ENCODE measurements around the gene SFTPD.
A peak's percentile ranks its signal among the peaks of the same experiment; 100 is the strongest.
"Not testable (repeated sequence)": the region's sequence is repeated elsewhere in the genome, so short reads cannot be mapped to it uniquely, and the experiment has no call there.

Gene SFTPD

DNA sequence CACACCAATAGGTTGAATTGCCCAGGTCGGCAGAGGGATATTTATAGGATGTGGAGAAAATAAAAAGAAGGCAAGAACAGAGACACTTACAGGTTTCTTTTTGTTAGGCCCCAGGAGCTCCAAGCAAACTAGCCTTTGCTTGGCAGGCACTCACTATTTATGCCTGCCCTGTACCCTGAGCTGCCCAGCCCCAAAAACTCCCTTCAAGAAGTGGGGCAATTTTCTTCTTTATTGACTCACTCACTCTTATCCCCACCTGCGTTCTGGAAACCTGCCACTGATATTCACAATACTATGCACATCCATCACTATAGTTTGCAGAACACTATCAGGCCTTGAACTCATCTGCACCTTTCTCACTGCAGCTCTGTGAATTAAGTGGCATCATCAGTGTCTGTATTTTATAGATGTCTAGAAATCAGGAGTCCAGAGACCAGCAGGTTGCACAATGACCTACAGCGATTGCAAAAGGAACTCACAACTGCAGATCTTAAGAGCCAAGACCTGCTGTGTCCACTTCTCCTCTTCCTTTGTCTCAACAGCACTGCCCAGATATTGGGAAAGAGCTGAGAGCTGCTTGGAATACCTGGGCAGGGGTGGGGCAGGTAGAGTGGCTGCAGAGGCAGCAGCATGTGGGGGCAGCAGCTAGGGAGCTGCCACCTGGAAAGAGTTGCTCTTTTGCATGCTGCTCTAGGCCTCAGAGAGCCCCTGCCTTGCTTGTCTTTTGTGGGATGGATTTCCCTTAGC is at the start of gene SFTPD:
Gene SFTPD, minus strand, starts transcription at position 130 of the 747 bp plus-strand sequence. CDS start 2,446 bp downstream, outside the sequence.
- DNase-seq: no peak

GRCh38 chr10:79995979-79996634 is 47.2 kb upstream of the SFTPD start:
- DNase-seq: peak; percentile 77

DNA sequence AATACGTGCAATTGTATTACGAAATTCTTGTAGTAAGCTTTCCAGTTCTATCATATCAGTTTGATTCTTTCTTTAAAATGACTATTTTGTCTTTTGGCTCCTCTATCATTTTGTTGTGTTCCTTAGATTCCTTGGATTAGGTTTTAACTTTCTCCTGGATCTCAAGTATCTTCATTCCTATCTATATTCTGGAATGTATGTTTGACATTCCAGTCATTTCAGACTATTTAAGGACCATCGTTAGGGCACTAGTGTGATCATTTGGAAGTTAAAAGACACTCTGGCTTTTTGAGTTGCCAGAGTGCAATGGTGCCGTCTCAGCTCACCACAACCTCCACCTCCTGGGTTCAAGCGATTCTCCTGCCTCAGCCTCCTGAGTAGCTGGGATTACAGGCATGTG is 45.7 kb upstream of the SFTPD start:
- DNase-seq: no peak

GRCh38 chr10:79988199-79988598 is 39.3 kb upstream of the SFTPD start:
- DNase-seq: not testable (repeated sequence)

- not testable (repeated sequence) for DNase-seq
Observed at GRCh38 chr10:79986661-79987060, 37.8 kb upstream of the SFTPD start.

DNA sequence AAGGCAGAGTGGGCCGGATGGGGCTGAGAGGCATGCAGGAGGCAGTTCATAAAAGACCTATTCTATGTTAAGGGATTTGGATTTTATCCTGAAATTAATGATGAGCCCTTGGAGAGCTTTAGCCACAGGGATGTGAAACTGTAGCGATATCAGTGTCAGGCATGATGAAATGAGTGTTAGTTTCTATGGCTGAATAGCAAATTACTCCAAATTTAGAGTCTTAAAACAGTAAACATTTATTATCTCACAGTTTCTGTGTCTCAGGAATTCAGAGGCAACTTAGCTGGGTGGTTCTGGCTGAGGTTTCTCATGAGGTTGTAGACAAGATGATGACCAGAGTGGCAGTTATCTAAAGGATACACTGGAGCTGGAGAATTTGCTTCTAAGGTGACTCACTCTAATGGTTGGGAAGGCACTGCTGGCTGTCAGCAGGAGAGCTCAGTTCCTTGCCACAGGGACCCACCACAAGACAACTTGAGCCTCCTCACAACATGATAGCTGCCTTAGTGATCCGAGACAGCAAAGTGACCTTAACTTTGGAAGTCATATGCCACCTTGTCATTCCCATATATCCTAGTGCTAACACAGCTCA is 36.7 kb upstream of the SFTPD start:
- no peak for DNase-seq

DNA sequence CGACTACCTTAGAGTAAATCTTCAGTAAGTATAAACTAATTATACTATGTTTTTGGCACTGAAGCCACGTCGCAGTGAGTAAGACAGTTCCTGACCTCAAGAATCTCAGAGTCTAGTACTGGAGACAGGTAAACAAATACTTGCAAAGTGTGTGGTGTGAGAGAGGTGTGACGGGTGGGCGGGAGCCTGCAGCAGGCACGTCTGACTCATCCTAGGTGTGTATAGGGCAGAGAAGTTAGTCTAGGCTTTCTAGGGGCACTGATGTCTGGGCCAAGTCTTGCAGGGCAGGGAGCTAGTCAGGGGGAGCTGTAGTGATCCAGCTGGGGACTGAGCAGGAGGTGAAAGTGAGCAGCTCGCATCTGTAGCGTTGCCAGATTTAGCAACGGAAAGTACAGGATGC is 35.9 kb upstream of the SFTPD start:
- DNase-seq: no peak

GRCh38 chr10:79983286-79983909 is 34.5 kb upstream of the SFTPD start:
- no peak for DNase-seq

DNA sequence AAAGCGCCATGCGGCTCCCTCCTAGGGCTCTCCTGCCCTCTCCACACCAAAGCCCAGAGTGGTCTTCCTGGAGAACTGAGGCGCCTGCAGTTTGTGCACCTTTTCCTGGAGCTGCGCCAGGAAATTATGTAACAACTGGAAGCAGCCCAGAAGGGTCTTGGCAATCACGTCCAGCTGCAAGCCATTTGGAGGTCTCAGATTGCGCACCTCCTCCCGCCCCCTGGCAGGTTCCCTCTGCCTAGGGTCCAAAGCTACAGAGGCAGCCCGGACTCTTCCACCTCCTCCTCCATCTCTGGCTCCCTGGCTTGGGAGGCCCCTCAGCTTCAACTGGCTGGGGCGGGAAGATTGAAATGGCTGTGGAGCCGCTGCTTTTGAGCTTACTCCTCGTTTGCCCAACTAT is 34.0 kb upstream of the SFTPD start:
- peak; percentile 32 for DNase-seq

GRCh38 chr10:79982362-79982800 is 33.5 kb upstream of the SFTPD start:
- DNase-seq: peak; percentile 80

DNA sequence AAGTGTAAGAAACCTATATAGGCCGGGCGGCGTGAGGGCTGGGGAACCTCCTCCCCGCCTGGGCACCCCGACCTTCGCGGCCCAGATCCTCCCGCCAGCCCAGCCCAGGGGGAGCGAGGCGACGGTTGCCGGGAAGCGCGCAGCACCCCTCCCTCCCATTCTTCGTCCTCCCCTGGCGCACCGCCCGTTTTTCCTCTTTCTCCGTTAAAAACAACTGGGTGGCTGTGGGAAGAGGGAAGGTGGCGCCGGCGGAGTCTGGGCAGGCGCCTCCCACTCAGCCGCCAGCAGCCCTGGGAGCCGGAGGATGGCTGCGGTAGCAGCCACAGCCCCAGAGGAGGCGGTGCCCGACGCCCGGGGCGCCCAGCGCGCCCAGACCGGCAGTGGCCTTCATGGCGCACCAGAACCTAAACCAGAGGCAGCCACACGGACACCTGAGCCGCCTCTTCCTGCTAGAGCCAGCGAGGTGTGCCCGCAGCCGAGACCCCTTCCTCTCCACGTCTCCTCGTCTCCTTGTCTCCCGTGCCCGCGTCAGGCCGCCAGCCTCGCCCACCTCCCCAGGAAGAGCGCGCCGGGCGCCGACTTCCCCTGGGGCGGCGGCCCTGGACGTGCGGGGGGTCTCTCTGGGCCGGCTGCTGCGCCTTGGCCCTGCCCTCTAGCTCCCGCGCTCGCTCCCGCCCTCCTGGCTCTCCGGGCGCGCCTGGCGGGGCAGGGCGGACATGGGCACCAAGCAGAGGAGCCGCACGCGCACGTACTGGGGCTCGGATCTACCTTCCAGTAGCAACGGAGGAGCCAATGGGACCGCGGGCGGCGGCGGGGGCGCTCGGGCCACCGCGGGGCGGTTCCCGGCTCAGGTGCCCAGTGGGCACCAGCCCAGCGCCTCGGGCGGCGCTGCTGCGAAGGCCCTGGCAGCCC is 32.8 kb upstream of the SFTPD start:
- peak; percentile 88 for DNase-seq

DNA sequence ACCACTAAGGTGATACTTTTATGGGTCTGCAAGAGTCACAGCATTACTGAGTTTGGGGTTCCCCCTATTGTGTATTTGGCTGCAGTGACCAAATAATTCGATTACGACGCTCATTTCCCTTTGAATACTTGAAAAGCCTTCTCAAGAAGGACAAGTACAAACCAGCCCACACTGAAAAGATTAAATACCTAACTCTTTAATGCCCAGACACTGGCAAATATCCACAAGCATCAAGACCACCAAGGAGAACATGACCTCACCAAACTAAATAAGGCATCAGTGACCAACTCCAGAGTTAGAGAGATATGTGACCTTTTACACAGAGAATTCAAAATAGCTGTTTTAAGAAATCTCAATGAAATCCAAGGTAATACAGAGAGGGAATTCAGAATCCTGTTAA is 31.8 kb upstream of the SFTPD start:
- DNase-seq: no peak

GRCh38 chr10:79979976-79980687 is 31.2 kb upstream of the SFTPD start:
- DNase-seq: peak; percentile 2

GRCh38 chr10:79979310-79979975 is 30.5 kb upstream of the SFTPD start:
- DNase-seq: no peak

GRCh38 chr10:79976999-79977398 is 28.1 kb upstream of the SFTPD start:
- DNase-seq: peak; percentile 2

- DNase-seq: no peak
Observed at GRCh38 chr10:79970062-79970461, 21.2 kb upstream of the SFTPD start.

GRCh38 chr10:79947787-79948424 is 999 bp downstream of the SFTPD start:
- DNase-seq: no peak

DNA sequence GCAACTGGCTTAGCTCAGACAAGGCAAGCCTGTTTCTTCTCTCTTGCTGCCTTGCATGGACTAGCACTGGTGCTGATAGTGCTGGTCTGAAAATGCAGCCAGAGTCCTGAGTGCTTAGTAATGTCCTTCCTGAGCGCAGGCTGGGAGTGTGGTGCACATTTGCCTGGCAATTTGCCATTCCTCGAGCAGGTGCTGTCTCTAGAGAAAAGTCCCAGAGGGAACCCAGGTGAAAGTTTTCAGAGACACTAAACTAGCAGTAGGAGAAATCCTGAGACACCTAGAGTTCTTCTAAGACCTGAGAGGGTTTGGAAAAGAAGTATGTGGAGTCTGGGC is 1.9 kb downstream of the SFTPD start:
- peak; percentile 15 for DNase-seq

DNA sequence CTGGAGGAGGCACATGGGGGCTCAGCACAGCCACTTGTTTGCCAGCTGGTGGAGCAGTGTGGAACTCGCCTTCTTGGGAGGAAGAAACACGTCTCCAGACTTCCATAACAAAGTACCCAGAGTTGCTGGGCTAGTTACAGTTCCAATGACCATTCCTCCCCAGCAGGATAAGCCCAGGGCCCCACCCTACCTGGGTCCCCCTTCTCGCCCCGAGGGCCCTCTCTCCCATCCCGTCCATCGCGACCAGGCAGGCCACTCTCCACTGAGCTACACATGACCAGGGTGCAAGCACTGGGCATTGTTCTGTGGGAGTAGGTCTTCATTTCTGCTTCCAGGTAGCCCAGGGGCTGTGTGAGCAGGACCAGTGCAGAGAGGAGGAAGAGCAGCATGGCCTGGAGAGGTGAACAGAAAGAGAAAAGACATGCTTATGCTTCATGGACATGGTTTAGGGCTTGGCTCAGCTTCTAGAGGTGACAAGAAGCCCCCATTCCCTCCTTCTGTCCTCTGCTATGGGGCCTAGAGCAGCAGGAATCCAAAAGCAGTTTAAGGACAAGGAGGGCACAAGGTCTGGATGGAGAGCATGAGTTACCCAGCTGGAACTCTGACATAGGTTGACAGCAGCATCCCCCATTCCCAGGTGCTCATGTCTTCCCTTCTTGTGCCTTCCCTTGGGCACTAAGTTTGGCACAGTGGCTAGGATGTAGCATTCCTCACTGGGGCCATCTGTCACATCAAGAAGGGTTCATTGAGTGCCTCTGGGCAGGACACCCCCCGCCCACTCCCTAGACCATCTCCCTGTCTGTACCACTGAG is 2.4 kb downstream of the SFTPD start:
- DNase-seq: no peak

Data from NCI-H146 (cell line).